Fibroblast of pulmonary artery (primary cell): Measurements from ENCODE around the gene RPGRIP1L.

Experiments
- DNase-seq: peaks from one replicate; pipeline ENCODE4 v3.0.0-alpha.2; 2010; ENCODE audit warnings: low read depth
- H3K4me3 ChIP-seq: replicated peaks from 2 replicates; pipeline ENCODE4 v1.5.1; 2011; ENCODE audit warnings: low read depth, mild to moderate bottlenecking, control low read depth, low read length, moderate library complexity
- CTCF ChIP-seq: IDR thresholded peaks from 2 replicates; pipeline ENCODE4 v1.5.1; 2011; ENCODE audit warnings: mild to moderate bottlenecking, control low read depth, low read length, inconsistent platforms; ENCODE audit errors: missing control alignments

RPGRIP1L gene

GRCh38 chr16:53600616-53601015, 103.0 kb downstream of the RPGRIP1L start:
- H3K4me3 ChIP-seq = no peak overlapping the region
- no peak for DNase-seq
- no peak for TF ChIP-seq CTCF

- no peak overlapping the region for H3K4me3 ChIP-seq
- no peak for TF ChIP-seq CTCF
Observed at GRCh38 chr16:53600126-53600525, 103.5 kb downstream of the RPGRIP1L start.

GRCh38 chr16:53599548-53599947, 104.1 kb downstream of the RPGRIP1L start:
- no peak overlapping the region for H3K4me3 ChIP-seq
- TF ChIP-seq CTCF = no peak
- no peak for DNase-seq

More at GRCh38 chr16:53600126-53600525, 103.5 kb downstream of the RPGRIP1L start:
- no peak for DNase-seq

- TF ChIP-seq CTCF = no peak
- no peak for DNase-seq
- H3K4me3 ChIP-seq = no peak overlapping the region
Observed at GRCh38 chr16:53598511-53599275, 105.0 kb downstream of the RPGRIP1L start.

GRCh38 chr16:53597776-53598175, 105.9 kb downstream of the RPGRIP1L start:
- H3K4me3 ChIP-seq = no peak overlapping the region
- DNase-seq = no peak
- TF ChIP-seq CTCF = no peak

GRCh38 chr16:53588081-53588648, 115.5 kb downstream of the RPGRIP1L start:
- no peak overlapping the region for H3K4me3 ChIP-seq
- no peak for TF ChIP-seq CTCF
- DNase-seq = no peak
